ENCODE data around the gene VNN1. TPM values are rescaled to one million over a fixed set of nuclear protein-coding genes. Genes with fewer than 3 reads are reported as not detected.
"Not testable (repeated sequence)": the region's sequence is repeated elsewhere in the genome, so short reads cannot be mapped to it uniquely, and the experiment has no call there.

Gene VNN1
- total RNA-seq, 1 donor from 2014 or later, result not detected

DNA sequence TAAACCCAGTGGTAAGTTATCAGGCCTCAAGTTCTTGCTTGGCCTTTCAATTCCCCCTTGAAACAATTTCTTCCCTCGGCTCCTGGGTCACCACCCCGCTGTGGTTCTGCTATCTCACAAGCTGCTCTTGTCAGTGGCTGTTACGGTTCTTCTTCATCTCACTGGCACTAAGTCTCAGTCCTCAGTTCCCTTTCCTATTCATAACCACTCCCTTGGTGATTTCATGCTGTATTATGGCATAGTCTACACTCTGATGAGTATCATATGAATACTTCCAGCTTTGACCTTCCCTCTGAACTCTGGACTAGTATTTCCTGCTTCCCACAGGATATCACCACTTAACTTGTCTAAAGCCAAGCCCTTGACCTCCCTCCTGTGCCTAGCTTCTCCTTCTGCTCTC lies 62.8 kb downstream of the VNN1 start:
- Mint-ChIP-seq H3K4me1 (ENCODE audit: low read depth) (peaks cover 6% of the 10 kb centered on the region), H3K27ac (ENCODE audit: unreplicated experiment) (no peak overlapping the region), H3K9me3 (ENCODE audit: low read depth) (no peaks in the 10 kb centered on the region), H3K27me3 (ENCODE audit: low read depth) (peaks cover 3% of the 10 kb centered on the region), H3K4me3 (ENCODE audit: unreplicated experiment) (no peak overlapping the region), H3K36me3 (ENCODE audit: low read depth) (no peaks in the 10 kb centered on the region)
- no peak for DNase-seq (ENCODE audit: low spot score)
- TF ChIP-seq, protein P1, sequence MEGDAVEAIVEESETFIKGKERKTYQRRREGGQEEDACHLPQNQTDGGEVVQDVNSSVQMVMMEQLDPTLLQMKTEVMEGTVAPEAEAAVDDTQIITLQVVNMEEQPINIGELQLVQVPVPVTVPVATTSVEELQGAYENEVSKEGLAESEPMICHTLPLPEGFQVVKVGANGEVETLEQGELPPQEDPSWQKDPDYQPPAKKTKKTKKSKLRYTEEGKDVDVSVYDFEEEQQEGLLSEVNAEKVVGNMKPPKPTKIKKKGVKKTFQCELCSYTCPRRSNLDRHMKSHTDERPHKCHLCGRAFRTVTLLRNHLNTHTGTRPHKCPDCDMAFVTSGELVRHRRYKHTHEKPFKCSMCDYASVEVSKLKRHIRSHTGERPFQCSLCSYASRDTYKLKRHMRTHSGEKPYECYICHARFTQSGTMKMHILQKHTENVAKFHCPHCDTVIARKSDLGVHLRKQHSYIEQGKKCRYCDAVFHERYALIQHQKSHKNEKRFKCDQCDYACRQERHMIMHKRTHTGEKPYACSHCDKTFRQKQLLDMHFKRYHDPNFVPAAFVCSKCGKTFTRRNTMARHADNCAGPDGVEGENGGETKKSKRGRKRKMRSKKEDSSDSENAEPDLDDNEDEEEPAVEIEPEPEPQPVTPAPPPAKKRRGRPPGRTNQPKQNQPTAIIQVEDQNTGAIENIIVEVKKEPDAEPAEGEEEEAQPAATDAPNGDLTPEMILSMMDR (IDR thresholded peaks at IDR 0.05), result no peak

DNA sequence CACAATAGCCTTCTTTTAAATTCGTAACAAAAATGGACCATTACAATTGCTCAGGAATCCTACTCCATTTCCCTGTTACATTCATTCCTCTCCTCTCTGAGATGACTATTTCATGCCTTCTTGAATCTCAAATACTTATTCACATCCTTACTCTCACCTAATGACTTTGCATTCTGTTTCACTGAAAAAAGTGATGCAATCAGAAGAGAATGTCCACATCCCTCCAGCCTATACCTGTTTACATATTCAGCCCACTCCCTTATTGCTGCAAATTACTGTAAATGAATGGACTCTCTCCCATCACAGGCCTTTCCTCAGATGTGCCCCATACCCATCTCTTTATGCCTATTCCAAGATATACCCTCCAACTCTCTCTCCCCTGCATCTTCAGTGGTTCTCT lies 63.4 kb downstream of the VNN1 start:
- H3K4me3 Mint-ChIP-seq (ENCODE audit: unreplicated experiment), result no peak overlapping the region
- no peaks in the 10 kb centered on the region for H3K9me3 Mint-ChIP-seq (ENCODE audit: low read depth)
- TF ChIP-seq, protein P1 (IDR thresholded peaks at IDR 0.05), result no peak
- H3K36me3 Mint-ChIP-seq (ENCODE audit: low read depth), result no peaks in the 10 kb centered on the region
- no peak overlapping the region for H3K27ac Mint-ChIP-seq (ENCODE audit: unreplicated experiment)
- no peaks in the 10 kb centered on the region for H3K27me3 Mint-ChIP-seq (ENCODE audit: low read depth)
- peaks cover 6% of the 10 kb centered on the region for H3K4me1 Mint-ChIP-seq (ENCODE audit: low read depth)
- no peak for DNase-seq (ENCODE audit: low spot score)

DNA sequence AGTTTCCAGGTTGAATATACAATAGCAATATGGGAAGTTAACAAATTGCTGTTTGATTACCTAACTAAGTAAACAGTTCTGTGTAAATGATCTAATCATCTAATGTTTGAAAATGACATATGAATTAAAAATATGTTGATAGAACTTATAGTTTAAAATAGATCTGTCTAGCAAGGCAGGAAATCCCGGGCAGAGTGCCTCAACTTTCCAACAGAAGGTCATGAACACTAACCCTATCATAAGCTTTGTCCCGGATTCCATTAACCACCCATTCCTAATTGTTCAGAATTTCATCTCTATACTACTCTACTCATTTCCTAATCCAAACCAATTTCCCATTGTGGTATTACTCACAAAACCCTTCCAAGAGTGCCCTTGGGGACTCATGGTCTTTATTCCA lies 65.0 kb downstream of the VNN1 start:
- Mint-ChIP-seq H3K4me3 (ENCODE audit: unreplicated experiment) (no peak overlapping the region), H3K9me3 (ENCODE audit: low read depth) (no peaks in the 10 kb centered on the region), H3K4me1 (ENCODE audit: low read depth) (peaks cover 6% of the 10 kb centered on the region), H3K36me3 (ENCODE audit: low read depth) (no peaks in the 10 kb centered on the region), H3K27me3 (ENCODE audit: low read depth) (no peaks in the 10 kb centered on the region), H3K27ac (ENCODE audit: unreplicated experiment) (no peak overlapping the region)
- DNase-seq (ENCODE audit: low spot score), result no peak
- TF ChIP-seq, protein P1 (IDR thresholded peaks at IDR 0.05), result no peak

DNA sequence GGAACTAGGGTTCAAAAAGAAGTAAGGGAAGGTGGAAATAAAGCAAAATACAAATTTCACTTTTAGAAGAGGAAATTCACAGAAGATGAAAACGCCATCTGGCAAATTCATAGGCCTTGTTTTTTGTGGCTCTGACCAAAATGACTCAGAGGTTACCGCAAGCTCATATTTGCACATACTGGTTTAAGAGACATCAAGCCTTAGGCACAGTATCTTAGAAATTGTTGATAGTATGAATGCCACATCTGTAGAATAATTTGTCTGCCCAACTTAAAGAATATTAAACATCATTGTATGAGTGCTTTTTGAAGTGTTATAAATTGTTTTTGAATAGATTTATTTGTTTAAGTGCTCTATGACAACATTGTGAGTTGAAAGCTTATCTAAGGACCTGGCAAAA lies 65.5 kb downstream of the VNN1 start:
- Mint-ChIP-seq H3K9me3 (ENCODE audit: low read depth) (no peaks in the 10 kb centered on the region), H3K4me3 (ENCODE audit: unreplicated experiment) (no peak overlapping the region), H3K27me3 (ENCODE audit: low read depth) (no peaks in the 10 kb centered on the region), H3K4me1 (ENCODE audit: low read depth) (peaks cover 6% of the 10 kb centered on the region), H3K27ac (ENCODE audit: unreplicated experiment) (no peak overlapping the region), H3K36me3 (ENCODE audit: low read depth) (no peaks in the 10 kb centered on the region)
- TF ChIP-seq, protein P1 (IDR thresholded peaks at IDR 0.05), result no peak
- no peak for DNase-seq (ENCODE audit: low spot score)

DNA sequence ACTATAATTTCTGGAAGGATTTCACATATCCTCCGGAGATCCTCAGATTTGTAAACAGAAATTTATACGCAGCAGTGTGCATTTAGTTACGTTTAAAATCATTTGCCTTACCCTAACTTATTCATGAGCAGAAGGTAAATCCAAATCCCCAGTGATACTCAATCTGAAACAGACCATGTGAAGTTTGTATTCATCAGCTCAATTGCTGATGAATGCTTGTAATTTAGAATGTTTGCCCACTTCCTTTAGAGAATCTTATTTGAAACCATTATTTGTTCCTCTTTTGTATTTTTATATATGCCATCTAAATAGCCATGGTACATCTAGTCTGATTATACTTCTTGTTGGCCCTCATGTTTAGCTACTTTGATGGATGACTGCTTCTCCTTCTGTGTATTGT lies 70.3 kb downstream of the VNN1 start:
- H3K9me3 Mint-ChIP-seq (ENCODE audit: low read depth), result no peaks in the 10 kb centered on the region
- H3K27me3 Mint-ChIP-seq (ENCODE audit: low read depth), result peaks cover 15% of the 10 kb centered on the region
- peaks cover 5% of the 10 kb centered on the region for H3K4me1 Mint-ChIP-seq (ENCODE audit: low read depth)
- no peak overlapping the region for H3K4me3 Mint-ChIP-seq (ENCODE audit: unreplicated experiment)
- no peak overlapping the region for H3K27ac Mint-ChIP-seq (ENCODE audit: unreplicated experiment)
- no peaks in the 10 kb centered on the region for H3K36me3 Mint-ChIP-seq (ENCODE audit: low read depth)
- no peak for DNase-seq (ENCODE audit: low spot score)
- TF ChIP-seq, protein P1 (IDR thresholded peaks at IDR 0.05), result no peak

DNA sequence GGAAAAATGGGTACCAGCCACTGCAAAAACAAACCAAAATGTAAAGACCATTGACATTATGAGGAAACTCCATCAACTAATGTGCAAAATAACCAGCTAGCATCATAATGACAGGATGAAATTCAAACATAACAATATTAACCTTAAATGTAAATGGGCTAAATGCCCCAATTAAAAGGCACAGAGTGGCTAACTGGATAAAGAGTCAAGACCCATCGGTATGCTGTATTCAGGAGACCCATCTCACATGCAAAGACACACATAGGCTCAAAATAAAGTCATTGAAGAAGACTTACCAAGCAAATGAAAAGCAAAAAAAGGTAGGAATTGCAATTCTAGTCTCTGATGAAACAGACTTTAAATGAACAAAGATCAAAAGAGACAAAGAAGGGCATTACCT lies 76.7 kb downstream of the VNN1 start:
- H3K27ac Mint-ChIP-seq (ENCODE audit: unreplicated experiment); H3K4me1 Mint-ChIP-seq (ENCODE audit: low read depth); H3K4me3 Mint-ChIP-seq (ENCODE audit: unreplicated experiment); DNase-seq (ENCODE audit: low spot score); H3K36me3 Mint-ChIP-seq (ENCODE audit: low read depth): not testable (repeated sequence)
- Mint-ChIP-seq H3K9me3 (ENCODE audit: low read depth) (peaks cover 17% of the 10 kb centered on the region), H3K27me3 (ENCODE audit: low read depth) (peaks cover 41% of the 10 kb centered on the region)

DNA sequence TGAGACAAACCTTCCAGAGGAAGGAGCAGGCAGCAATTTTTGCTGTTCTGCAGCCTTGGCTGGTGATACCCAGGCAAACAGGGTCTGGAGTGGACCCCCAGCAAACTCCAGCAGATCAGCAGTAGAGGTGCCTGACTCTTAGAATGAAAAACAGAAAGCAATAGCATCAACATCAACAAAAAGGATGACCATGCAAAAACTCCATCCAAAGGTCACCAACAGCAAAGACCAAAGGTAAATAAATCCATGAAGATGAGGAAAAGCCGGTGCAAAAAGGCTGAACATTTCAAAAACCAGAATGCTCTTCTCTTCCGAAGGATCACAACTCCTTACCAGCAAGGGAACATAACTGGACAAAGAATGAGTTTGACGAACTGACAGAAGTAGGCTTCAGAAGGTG lies 77.9 kb downstream of the VNN1 start:
- H3K4me1 Mint-ChIP-seq (ENCODE audit: low read depth); DNase-seq (ENCODE audit: low spot score); H3K4me3 Mint-ChIP-seq (ENCODE audit: unreplicated experiment); H3K27ac Mint-ChIP-seq (ENCODE audit: unreplicated experiment); H3K36me3 Mint-ChIP-seq (ENCODE audit: low read depth): not testable (repeated sequence)
- Mint-ChIP-seq H3K27me3 (ENCODE audit: low read depth) (peaks cover 41% of the 10 kb centered on the region), H3K9me3 (ENCODE audit: low read depth) (peaks cover 17% of the 10 kb centered on the region)

DNA sequence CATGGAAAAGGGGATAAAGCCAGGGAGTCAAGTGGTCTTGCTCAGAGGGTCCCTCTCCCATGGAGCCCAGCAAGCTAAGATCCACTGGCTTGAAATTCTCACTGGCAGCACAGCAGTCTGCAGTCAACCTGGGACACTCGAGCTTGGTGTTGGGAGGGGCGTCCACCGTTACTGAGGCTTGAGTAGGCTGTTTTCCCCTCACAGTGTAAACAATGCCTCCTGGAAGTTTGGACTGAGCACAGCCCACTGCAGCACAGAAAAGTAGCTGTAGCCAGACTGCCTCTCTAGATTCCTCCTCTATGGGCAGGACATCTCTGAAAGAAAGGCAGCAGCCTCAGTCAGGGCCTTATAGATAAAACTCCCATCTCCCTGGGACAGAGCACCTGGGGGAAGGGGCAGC lies 78.6 kb downstream of the VNN1 start:
- H3K27ac Mint-ChIP-seq (ENCODE audit: unreplicated experiment); H3K4me1 Mint-ChIP-seq (ENCODE audit: low read depth); DNase-seq (ENCODE audit: low spot score); H3K36me3 Mint-ChIP-seq (ENCODE audit: low read depth); H3K4me3 Mint-ChIP-seq (ENCODE audit: unreplicated experiment): not testable (repeated sequence)
- H3K9me3 Mint-ChIP-seq (ENCODE audit: low read depth), result peaks cover 17% of the 10 kb centered on the region
- H3K27me3 Mint-ChIP-seq (ENCODE audit: low read depth), result peaks cover 42% of the 10 kb centered on the region

Data from chondrocyte (in vitro differentiated cells).